T-helper 9 cell (primary cell): ENCODE results near the gene OR2D2.
"Not testable (repeated sequence)": the region's sequence is repeated elsewhere in the genome, so short reads cannot be mapped to it uniquely, and the experiment has no call there.

ENCODE experiments used
- DNase-seq: peaks from one replicate; pipeline ENCODE4 v3.0.0-alpha.2; 2020
- total RNA-seq, 2 donors: gene quantifications; one replicate each; lab custom pipeline; 2026; lab: John Stamatoyannopoulos, UW

The OR2D2 gene, protein sequence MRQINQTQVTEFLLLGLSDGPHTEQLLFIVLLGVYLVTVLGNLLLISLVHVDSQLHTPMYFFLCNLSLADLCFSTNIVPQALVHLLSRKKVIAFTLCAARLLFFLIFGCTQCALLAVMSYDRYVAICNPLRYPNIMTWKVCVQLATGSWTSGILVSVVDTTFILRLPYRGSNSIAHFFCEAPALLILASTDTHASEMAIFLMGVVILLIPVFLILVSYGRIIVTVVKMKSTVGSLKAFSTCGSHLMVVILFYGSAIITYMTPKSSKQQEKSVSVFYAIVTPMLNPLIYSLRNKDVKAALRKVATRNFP
- total RNA-seq, result 0 reads per million in 2 donors

- DNase-seq, result no peak
Measured at GRCh38 chr11:6892400-6892799, at the start of gene OR2D2. OR2D2 (minus strand) TSS chr11:6892500; CDS start chr11:6892500, 0 bp downstream.

- DNase-seq, result no peak
Measured at GRCh38 chr11:6941970-6942369, 49.7 kb upstream of the OR2D2 start.

- no peak for DNase-seq
Measured at GRCh38 chr11:6932145-6932544, 39.8 kb upstream of the OR2D2 start.

DNA sequence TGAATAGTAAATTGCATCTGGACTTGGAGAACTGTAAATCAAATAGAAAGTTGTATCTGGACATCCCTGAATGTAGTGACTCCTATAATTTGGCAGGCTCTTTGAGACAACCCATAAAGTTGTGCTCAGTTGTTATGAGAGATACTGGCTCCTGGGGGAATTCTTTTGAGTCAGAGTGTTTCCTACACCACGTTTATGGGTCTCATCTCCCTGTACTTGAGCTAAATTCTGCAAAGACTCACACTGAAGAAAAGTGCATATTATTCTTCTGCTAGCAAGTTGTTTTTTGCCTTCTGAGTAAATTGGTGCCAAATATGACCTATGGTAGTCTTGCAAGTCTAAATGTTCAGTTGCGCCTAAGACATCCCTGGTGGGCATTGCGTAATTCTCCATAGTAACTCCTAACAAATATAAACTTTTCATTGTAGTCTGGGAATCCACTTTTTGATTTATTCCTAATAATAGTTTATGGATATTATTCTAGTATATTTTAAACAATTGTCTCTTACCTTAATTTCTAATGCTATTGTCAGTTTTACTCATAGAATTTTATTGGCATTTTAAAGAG is 38.9 kb upstream of the OR2D2 start:
- DNase-seq, result no peak

DNA sequence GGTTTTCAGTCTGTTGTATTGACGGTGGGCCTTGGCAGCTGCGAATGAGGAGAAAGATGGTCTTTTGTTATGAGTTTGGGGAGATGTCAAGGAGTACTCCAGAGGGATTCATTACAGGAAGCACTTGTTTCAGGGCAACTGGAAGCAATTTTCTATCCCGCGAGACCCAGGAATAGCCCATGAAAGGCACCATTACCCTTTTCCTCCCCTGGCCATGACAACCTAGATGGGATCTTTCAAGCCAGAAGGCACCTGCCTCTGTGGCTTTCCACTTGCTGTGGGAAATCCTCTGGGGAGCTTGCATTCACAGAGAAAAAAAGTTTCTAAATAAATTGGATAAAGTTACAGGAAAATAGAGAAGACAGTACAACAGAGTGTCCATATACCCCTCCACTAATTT is 36.6 kb upstream of the OR2D2 start:
- no peak for DNase-seq

GRCh38 chr11:6927030-6927617 is 34.8 kb upstream of the OR2D2 start:
- DNase-seq, result no peak

DNA sequence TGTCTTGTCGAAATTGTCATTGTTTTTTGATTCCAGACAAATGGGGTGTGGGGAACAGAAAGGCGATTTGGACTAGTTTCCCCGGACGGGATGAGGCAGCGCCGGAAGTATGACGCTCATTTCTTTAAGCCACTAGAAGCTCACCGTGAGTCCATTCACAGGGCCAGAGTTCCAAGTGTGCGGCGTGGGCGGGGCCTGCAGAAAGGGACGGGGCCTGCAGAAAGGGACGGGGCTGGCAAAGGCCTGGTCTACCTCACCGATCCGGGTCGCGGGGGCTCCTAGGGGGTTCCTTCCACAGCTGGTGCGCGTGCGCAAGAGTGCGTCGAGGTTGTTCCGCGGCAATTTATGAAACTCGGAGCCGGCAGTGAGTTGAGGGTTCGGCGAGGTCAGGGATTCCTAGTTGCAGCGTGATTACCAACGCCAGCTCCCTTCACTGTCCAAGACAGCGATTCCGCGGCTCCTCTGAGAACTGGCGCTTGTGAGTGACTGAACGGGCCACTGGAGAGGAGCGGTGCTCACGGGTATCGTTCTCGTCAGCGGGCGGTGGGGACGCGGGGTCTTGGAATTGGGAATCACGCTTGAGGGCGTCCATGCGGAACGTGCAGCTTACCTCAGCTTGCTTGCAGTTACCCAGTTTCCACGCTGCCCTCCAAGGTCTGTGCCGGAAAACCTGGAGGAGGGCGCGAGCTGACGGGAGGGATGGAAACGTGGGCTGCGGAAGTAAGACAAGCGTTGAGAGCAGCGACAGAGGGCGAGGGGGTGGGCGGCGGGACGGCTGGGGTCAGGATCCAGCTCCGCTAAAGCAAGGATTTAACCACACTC is 34.1 kb upstream of the OR2D2 start, which contains the start of gene ZNF215:
Gene ZNF215, plus strand, starts transcription at position 219 of the 822 bp plus-strand sequence. CDS start 5,847 bp downstream, outside the sequence.
- DNase-seq, result no peak

GRCh38 chr11:6925636-6926207 is 33.4 kb upstream of the OR2D2 start:
- DNase-seq, result no peak

GRCh38 chr11:6925007-6925577 is 32.8 kb upstream of the OR2D2 start:
- DNase-seq, result no peak

DNA sequence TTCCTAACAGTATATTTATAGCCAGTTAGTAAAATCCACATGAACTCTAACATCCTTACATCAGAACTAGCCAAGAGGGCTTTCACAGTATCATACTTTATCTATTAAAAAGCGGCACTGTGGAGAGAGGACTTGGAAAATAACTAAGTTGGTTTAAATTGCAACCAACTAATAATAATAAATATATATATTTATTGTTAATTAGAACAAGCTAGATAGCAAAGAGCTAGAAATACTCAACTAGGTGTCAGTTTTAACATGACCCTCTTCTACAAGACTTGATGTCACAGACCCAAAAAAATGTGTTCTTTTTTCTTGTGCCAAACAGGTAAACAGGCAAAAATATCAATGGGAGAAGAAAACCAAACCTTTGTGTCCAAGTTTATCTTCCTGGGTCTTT is 28.4 kb upstream of the OR2D2 start, which contains the start of gene OR2D3:
Gene OR2D3, plus strand, starts transcription at position 301 of the 400 bp plus-strand sequence. Its CDS starts 0 bp downstream, at position 301.
- DNase-seq, result no peak

DNA sequence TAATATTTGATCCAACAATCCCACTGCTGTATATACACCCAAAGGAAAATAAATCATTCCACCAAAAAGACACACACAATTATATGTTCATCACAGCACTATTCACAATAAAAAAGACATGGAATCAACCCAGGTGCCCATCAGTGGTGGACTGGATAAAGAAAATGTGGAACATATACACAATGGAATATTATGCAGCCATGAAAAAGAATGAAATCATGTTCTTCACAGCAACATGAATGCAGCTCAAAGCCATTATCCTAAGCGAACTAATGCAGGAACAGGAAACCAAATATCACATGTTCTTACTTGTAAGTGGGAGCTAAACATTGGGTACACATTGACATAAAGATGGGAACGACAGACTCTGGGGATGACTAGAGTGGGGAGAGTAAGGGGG is 27.4 kb upstream of the OR2D2 start:
- DNase-seq, result no peak

- no peak for DNase-seq
Measured at GRCh38 chr11:6911948-6912347, 19.6 kb upstream of the OR2D2 start.

DNA sequence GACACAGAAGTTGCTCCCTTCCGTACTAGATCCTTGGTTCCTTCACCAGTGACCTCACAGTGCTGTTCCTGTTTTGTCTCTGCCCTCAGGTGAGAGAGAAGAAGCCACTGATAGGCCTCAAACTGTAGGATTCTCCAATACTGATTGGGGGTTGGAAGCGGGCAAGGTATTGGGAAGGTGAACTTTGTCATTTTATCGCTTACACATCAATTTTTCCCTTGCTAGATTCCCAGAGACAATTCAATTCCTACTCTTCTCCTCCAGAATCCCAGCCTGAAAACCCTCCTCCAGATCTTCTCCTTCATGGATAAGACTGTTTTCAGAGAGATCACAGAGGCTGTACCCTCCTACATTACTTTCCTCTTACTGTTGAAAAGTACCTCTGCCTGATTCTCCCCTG is 19.1 kb upstream of the OR2D2 start:
- no peak for DNase-seq

DNA sequence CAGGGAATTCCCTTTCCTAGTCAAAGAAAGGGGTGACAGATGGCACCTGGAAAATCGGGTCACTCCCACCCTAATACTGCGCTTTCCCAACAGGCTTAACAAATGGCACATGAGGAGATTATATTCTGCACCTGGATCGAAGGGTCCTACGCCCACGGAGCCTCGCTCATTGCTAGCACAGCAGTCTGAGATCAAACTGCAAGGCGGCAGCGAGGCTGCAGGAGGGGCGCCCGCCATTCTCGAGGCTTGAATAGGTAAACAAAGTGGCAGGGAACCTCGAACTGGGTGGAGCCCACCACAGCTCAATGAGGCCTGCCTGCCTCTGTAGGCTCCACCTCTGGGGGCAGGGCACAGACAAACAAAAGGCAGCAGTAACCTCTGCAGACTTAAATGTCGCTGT is 12.5 kb upstream of the OR2D2 start:
- not testable (repeated sequence) for DNase-seq

- no peak for DNase-seq
Measured at GRCh38 chr11:6900327-6900999, 8.2 kb upstream of the OR2D2 start.

GRCh38 chr11:6898911-6899310 is 6.6 kb upstream of the OR2D2 start:
- no peak for DNase-seq

DNA sequence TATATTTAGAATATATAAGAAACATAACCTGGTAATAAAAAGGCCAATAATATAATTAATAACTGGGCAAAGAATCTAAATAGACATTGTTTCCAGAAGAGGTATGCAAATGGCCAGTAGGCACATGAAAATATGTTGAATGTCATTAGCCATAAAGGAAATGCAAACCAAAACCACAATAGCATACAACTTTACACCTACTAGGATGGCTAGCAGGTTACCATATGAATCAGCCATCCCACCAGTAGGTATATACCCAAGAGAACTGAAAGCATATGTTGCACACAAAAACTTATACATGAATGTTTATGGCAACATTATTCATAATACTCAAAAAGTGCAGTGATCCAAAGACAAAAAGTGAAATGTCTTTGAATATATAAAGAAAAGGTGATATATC is 2.7 kb upstream of the OR2D2 start:
- DNase-seq, result no peak

- no peak for DNase-seq
Measured at GRCh38 chr11:6894097-6894496, 1.8 kb upstream of the OR2D2 start.

DNA sequence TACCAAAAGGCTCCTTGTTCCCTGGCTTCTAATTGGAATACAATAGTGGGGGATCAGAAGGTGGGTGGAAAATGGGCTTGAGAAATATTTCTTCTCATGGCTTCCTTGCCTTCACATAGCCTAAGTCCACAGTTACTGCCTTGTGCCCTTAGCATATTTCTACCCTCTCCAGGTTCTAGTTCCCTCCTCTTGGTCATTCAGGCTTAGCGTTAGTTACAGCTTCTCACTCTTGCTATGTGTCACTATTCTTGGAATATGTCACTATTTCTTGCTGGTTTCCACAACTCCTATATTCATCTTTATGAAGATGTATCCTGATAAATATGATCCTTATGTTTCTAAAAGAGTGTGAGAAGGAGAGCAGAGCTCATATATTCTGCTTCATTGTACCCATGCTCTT is 2.5 kb downstream of the OR2D2 start:
- DNase-seq, result no peak

DNA sequence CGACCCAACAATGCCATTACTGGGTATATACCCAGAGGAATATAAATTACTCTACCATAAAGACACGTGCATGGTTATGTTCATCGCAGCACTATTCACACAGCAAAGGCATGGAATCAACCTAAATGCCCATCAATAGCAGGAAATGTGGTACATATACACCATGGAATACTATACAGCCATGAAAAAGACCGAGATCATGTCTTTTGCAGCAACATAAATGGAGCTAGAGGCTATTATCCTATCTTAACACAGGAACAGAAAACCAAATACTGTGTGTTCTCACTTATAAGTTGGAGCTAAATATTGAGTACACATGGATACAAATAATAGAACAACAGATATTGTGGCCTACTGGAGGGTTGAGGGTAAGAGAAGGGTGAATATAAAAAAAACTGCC is 3.5 kb downstream of the OR2D2 start:
- DNase-seq, result no peak

GRCh38 chr11:6887711-6888110 is 4.6 kb downstream of the OR2D2 start:
- DNase-seq, result not testable (repeated sequence)

- no peak for DNase-seq
Measured at GRCh38 chr11:6882751-6883150, 9.5 kb downstream of the OR2D2 start.
